GM18508 (cell line): ENCODE measurements around the gene FBXO8.
"Not testable (repeated sequence)": the region's sequence is repeated elsewhere in the genome, so short reads cannot be mapped to it uniquely, and the experiment has no call there.

Source experiments
- ATAC-seq: cut with Tn5 transposase; IDR thresholded peaks from one replicate; pipeline ENCODE4 v1.9.1; 2021; ENCODE audit warnings: moderate number of reproducible peaks; ENCODE audit not compliant: insufficient read depth, unreplicated experiment

The FBXO8 gene

DNA sequence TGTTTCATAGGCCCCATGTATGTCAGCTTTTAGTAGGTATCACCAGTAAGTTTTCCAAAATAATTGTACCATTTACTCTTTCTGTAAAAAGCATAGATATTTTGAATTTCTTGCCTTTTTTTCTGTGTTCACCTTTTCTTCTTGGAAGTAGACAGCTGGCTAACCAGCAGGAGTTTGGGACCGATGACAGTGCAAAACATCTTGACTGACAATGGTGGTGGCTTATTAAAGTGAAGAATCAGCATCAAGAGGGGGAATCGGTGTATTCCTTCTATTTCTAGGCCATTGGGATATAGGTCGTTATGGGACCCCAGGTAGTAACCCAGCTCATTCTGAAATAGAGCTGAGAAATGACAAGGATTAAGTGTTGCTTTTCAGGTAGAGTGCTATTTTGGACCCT is 3.4 kb upstream of the FBXO8 start:
- ATAC-seq = no peak

DNA sequence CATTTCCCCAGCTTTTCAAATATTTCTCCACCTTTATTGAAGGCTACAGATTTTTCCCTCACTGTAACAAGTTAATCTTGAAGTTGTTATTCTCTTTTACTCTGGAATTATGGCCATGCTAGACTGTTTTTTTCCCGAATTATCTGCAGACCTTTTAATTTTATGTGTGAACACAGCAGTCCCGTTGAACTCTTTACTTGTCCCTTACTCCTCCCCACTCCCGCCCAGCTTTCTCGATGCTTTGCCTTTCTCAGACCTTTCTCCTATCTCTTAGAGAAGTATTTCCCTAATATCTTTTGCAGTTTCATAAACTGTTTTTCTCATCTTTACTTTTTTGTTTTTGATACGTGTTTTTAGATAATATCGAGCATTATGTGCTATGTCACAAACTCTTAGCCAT is 1.0 kb upstream of the FBXO8 start:
- no peak for ATAC-seq

DNA sequence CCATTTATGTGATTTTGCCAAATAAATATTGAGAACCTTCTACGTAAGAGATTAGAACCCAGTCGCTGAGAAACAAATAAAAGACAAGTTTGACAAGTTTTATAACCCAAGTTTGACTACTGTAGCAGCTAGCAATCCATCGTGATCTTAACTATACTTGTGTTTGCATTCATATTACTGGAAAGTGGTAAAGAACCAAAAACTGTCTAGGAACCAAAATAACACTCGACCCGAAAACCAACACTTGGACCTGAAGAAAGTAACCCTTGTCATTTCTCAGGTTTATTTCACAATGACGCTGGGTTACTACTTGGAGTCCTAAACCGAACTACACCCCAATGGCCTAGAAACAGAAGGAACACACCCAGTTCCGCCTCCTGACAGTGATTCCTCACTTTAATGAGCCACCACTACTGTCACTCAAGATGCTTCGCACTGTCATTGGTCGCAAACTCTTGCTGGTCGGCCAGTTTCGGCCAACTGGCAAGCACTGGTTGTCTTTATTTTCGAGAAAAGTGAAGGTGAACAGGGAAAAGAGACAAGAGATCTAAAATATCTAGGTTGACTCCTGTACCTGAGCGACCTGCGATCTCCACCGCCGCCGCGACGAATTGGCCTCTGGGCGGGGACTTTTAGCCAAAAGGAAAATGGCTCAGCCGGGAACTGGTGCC is 496 bp downstream of the FBXO8 start:
- peak; percentile 99 for ATAC-seq

DNA sequence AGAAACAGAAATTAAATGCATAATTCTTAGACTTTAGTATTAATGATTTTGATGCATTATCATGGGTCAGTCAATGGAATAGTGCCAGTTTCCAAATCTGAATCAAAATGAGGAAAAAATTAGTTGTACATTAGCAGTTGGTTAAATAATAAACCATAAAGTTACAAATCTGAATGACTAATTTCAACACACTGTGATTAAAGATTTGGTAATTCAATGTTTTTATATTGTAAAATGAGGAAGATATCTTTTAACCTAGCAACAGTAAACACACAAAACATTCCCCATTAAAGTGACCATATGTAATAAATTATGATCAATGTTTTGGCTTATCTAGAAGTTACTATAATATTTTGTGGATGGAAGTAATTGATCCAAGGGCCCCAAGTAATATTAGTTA is 1.6 kb downstream of the FBXO8 start:
- ATAC-seq = no peak

DNA sequence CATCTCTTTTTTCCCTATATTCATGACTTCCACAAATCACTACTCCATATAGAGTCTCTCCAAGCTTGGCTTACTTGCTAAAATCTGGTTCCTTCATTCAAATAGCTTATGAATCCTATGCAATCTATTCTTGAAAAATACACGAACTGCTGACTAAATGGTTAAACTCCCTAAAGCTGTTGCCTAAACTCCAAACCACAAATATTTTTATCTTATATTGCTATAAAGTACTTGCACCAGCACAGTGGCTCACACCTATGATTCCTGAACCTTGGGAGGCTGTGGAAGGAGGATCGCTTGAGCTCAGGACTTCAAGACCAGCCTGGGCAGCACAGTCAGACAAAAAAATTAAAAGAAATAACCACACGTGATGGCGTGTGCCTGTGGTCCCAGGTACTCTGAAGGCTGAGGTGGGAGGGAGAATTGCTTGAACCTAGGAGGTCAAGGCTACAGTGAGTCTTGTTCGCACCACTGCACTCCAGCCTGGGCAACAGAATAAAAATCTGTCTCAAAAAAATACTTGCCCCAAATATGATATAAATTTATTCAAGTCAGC is 2.2 kb downstream of the FBXO8 start:
- no peak for ATAC-seq

DNA sequence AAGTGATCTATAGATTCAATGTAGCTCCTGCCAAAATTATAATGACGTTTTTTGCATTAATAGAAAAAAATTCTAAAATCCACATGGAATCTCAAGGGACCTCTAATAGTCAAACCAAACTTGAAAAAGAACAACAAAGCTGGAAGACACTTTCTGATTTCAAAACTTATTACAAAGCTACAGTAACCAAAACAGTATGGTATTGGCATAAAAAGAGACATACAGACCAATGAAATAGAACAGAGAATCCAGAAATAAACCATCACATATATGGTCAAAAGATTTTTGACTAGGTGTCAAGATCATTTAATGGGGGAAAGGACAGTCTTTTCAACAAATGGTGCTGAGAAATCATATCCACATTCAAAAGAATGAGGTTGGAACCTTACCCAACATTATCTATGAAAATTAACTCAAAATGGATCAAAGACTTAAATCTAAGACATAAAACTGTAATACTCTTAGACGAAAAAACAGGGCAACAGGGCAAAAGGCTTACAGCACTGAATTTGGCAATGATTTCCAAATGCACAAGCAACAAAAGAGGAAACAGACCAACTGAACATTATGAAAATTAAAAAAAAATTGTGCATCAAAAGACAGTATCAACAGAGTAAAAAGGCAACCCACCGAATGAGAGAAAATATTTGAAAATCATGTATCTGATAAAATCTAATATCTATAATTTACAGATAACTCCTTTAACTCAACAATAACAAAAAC is 3.9 kb downstream of the FBXO8 start:
- no peak for ATAC-seq

DNA sequence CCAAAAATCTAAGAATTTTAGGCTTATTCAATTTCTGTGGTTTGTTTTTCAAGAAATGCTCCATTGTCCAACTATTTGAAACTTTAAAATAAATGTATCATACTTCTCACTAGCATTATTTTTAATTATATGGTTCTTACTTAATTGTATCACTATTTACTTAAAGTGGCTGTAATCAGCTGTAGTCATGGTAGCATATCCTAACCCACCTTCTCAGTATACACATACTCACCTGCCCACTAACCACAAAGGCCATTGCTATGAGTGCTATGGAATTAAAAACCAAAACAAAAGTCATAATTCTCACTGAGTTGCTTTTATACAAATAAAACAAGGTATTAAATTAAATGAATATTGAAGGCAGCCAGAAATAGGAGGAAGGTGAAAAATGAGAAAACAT is 5.0 kb downstream of the FBXO8 start:
- no peak for ATAC-seq

DNA sequence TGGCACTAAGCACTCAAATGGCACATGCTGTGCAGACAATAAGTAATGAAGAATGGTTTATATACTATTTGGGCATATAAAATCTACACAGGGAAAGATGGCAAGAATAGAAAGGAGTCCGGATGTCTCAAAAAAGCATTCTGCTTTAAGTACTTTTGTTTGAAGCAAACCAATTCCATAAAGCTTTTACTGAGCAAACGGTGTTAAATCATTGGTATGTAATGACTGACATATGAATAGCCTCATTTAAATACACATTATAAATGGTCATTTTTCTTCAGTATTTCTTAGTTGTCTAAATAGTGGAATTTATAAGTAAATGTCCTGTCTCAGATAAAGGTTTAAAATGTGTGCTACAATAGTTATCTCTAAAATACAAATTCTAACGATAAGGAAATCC is 6.0 kb downstream of the FBXO8 start:
- no peak for ATAC-seq

DNA sequence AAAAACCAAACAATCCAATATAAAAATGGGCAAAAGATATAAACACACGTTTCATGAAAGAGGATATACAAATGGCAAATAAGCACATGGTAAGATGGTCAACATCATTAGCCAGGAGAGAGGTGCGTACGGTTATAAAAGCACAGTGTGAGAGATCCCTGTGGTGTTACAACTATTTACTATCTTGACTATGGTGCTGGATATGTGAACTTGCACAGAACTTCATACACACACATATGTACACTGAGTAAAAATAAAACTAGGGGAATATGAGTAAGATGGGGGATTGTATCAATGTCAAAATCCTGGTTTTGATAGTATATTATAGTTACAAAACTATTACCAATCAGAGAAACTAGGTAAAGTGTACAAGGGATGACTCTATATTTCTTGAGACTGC is 8.4 kb downstream of the FBXO8 start:
- no peak for ATAC-seq

DNA sequence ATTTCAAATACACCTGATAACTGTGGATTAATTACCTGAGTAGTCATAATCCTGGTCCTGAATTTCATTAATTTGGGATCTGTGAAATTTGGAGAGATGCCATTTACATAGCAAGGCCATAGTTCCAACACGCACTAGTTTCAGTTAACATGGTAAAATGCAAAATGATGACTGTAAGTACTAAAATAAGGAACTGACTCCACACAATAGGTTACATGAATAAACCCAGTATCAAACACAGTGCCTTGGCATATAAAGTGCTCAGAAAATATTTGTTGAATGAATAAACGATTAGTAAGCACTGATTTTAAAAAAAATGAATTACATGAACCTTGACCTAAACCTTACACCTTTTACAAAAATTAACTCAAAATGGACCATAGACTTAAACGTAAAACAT is 9.0 kb downstream of the FBXO8 start:
- ATAC-seq = no peak

DNA sequence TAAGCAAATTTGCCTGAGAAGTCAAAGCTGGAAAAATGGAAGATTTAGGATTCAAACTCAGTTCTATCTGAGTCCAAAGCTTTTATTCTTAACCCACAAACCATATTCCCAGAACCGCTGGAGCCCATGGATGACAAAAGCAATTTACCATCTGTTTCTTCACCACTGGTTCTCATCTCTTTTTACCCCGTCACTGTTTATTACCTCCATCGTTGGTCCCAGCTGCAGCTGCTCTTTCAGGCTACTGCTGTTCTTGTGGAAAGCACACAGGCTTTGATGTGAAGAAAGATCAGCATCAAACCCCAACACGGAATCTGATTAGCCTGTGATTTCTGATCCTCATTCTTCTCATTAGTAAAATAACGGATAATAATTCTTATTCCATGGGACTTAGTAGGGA is 9.5 kb downstream of the FBXO8 start:
- ATAC-seq = no peak

DNA sequence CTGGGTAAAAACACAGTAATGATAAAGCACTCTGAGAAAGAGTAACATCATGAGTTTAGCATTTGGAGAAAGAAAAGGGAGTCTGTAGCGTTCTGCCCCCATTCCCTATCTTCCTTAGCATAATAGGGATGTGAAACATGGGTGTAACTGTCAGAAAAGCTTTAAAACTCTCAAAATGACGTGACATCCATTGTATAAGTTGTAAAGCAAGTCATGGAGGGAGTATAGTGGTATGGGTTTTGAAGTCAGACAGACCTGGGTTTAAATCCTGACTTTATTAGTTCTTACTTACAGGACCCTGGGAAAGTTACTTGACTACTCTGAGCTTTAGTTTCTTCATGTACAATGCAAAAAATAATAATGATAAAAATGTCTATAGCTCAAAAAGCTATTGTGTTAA is 17.1 kb downstream of the FBXO8 start:
- no peak for ATAC-seq

DNA sequence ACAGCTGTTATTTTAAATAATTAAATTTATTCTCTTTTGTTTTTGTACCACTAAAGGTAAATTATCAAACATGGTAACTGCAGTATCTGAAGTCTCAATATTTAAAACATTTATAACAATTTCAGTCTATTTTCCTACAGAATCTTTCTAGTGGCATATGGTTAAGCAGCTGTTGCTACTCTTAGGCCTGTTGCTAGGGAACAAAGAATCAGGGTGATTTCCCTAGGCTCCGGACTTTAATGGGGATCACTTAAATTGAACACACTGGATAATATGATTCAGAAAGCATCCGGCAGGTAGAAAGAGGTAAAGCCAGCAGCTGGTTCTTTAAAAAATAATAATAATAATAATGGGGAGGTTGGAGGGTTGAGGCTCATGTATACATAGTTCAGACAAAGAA is 17.6 kb downstream of the FBXO8 start:
- no peak for ATAC-seq

DNA sequence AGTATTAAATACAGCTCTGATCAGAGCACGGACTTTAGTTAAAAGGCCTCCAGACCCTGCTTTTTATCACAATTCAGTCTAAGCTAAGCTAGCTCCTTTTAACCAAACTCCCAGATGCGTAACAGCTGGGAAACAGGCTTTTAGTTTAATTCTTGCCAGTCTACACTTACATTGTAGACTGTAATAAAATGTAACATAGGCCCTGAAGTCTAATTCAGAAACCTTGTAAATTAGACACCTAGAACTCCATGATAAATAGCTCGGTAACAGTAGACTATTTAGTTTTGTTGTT is 20.1 kb downstream of the FBXO8 start:
- no peak for ATAC-seq

DNA sequence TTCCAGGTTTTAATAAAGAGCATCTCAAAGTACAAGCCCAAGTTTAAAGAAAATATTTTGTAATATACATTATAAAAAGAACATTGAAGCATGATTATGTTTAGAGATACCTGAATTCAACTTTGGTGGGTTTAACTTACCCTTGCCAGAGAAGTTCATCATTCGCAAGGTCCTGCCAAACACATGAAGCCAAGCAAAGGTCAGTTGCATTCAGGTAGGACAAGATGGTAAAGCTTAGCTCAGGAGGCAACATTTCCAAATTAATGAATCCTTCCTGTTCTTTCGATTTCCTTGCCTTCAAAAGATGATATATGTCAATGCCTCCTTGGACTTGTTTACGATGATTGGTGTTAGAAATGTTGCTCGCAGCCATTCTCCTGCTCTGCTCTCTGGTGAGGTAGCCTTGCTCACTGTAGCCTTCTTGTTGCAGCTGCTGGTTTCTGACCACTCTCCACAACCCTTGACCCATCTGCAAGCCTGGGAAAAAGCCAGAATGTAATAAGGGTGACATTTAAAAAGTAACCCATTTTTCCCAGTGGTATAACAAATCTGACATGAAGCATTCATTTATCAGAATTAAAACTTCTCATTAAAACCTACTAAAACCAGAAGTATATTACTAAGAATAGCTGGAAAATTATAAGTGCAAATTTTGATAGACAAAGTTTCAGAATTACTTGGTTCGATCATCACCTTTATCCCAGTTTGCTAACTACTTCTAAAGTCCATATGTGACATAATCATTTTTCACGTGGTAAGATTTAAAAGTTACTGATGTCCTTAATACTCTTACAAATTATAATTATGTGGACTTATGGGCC is 20.6 kb downstream of the FBXO8 start:
- no peak for ATAC-seq

DNA sequence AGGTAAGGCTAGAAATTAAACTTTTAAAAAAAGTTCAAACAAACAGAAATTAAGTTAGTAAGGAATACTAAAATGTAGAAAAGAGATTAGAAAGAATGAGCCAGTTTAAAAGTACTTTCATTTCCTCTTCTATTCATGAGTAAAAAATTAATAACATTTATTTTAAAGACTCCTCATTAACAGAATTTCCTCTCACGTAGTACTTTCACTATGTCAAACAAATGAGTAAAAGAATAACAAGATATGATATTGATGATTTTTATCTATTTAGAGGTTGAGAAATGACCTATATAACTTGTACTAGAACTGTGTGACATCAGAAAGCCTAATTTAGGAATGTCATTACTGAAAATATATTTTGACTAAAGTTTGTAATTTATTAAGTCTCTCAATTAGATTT is 22.0 kb downstream of the FBXO8 start:
- ATAC-seq = not testable (repeated sequence)

DNA sequence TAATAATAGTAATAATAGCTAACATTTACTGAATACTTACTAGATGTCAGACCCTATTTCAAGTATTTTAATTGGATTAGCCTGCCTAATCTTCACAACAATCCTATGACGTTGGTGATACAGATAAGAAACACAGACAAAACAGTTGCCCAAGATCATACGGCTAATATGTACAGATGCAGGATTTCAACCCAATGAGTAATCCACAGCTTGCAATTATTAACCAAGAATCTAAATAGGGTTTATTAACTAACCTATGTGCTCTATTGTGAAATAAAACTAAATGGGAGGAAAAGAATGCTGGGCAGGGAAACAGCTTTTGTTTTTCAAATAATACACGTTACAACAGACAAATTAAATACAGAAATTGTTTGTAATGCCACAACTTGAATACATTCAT is 23.4 kb downstream of the FBXO8 start:
- peak; percentile 74 for ATAC-seq

DNA sequence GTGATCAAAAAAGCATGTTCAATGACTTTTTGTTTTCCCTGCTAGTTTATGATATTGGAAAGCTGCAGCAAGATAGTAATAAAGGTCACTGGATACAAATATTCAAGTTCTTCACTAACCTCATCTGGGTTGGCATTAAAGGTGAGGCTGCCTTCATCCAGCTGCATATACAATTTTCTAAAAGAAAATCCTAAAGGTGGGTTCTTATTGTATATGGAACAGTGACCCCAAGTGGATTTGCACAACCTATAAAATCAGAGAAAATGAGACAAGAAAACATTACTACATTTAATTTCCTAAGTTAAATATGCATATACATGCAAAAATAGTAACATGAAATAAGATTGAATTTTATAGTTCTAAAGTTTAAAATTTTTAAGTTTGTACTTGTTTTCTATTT is 23.9 kb downstream of the FBXO8 start:
- no peak for ATAC-seq

DNA sequence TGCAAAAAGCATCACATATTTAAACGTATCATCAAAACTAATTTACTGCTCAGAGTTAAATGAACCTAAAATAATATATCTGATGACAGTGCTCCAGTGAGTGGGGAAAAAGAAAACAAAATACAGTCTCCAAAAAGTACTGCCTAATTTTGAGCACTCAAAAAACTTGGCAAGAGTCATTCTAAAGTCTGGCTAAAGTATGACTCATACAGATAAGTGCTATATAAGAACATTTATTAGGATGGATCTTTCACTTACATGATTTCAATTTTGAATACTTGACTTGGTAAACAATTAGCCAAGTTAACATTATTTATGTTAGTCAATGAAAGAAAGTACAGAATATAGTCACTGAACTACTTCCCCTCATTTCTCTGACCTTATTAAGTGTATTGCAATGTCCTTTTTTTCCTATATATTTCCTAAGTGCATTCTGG is 27.2 kb downstream of the FBXO8 start:
- no peak for ATAC-seq

DNA sequence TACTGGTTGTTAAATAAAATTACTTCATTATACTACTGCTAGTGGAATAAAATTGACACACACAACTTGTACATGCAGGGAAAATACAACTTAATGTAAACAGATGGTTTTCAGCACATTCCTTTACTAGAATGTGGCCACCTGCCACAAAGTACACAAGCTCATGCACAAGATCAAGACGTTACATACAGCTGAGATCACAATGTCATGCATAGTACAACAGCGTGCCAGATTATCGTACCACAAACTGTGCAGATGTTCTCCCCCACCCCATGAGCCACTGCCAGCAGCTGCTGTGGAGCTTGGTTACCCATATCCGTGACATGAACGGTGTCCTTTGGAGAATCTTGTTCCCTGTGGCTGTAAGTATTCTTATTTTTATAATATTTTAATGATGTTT is 27.7 kb downstream of the FBXO8 start:
- no peak for ATAC-seq

DNA sequence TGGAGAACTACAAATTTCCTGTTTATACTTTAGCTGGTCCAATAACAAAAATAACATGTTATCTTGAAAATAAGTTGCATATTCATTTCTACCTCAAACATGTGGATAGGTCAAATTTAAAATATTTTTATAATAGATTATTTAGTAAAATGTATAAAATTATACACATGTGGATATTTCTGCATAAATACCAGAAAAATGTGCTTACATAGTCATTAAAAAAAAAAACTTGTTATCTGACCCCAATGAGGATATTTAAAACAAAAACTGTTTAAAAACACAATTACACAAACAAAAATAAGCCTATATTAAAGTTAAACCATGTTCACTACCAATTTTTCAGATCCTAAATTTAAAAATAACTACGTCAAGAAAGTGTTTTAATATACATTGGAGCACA is 28.1 kb downstream of the FBXO8 start:
- ATAC-seq = no peak
